Stimulated activated CD8-positive, alpha-beta memory T cell treated with anti-CD3 and anti-CD28 coated beads, Interleukin-15, amount 100 ng/mL, for 4 hours (primary cell): ENCODE results near the gene PIGB.
"Not testable (repeated sequence)": the region's sequence is repeated elsewhere in the genome, so short reads cannot be mapped to it uniquely, and the experiment has no call there.

Experiments
- DNase-seq, 2 donors: peaks; one replicate each; pipeline ENCODE4 v3.0.0-alpha.2; 2020; ENCODE audit warnings: low read depth in 2 of 2

Gene PIGB

GRCh38 chr15:55379095-55379494 lies 60.1 kb downstream of the PIGB start:
- DNase-seq: no peak

GRCh38 chr15:55381595-55381994 lies 62.6 kb downstream of the PIGB start:
- DNase-seq: no peak

- DNase-seq: no peak
These were observed 64.7 kb downstream of the PIGB start for GRCh38 chr15:55383687-55384086.

- no peak for DNase-seq
These were observed 68.0 kb downstream of the PIGB start for GRCh38 chr15:55387027-55387426.

- no peak for DNase-seq
These were observed 70.2 kb downstream of the PIGB start for GRCh38 chr15:55389264-55389607.

- no peak for DNase-seq
These were observed 75.7 kb downstream of the PIGB start for GRCh38 chr15:55394694-55395093.

- no peak for DNase-seq
These were observed 79.2 kb downstream of the PIGB start for GRCh38 chr15:55398243-55398642.

- DNase-seq: not testable (repeated sequence)
These were observed 81.0 kb downstream of the PIGB start for GRCh38 chr15:55400050-55400449.

GRCh38 chr15:55401786-55402246 lies 82.8 kb downstream of the PIGB start:
- no peak for DNase-seq

- DNase-seq: no peak
These were observed 83.7 kb downstream of the PIGB start for GRCh38 chr15:55402707-55403106.

GRCh38 chr15:55403531-55403930 lies 84.5 kb downstream of the PIGB start:
- no peak for DNase-seq
